ENCODE results near the gene PRRC2B. TPM values are rescaled to one million over a fixed set of nuclear protein-coding genes. Genes with fewer than 3 reads are reported as not detected.
A peak's percentile ranks its signal among the peaks of the same experiment; 100 is the strongest.

The PRRC2B gene
- total and polyA plus RNA-seq, 2 of the 8 experiments (the other 6 are each of a cell fraction or from before 2014, with no cell fraction given): 37.3 to 249 TPM

DNA sequence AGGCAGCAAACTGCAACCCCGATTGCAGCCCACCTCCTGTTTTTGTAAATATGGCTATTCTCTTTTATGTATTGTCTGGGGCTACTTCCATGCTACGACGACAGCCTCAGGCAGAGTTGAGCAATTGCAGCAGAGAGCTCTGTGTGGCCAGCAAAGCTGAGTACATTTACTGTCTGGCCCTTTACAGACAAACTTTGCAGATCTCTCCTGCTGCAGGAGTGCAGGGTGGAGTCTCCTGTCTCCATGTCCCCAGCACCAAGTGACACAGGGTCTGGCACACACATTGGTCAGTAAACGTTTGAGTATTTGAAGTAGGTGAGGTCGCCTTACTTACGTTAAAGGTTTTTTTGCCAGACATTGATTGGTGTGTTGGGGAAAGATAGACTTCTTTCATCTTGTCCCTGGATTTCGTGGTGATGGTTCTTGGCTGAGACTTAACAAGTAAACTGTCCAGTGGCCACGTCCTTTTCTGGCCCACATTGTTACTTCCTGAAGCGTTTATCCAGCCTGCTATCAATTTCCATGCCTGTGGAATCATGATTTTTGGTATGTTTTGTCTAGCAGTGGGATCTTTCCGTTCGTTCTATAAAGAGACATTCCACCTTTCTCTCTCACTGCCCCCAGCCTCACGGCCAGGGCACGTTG is 27.2 kb downstream of the PRRC2B start (continued):
- no peak for TF ChIP-seq RNF2 (IDR thresholded peaks at IDR 0.05; ENCODE audit: borderline replicate concordance, low read depth, low read length, missing control alignments, poor library complexity, severe bottlenecking)
- TF ChIP-seq, protein P1, sequence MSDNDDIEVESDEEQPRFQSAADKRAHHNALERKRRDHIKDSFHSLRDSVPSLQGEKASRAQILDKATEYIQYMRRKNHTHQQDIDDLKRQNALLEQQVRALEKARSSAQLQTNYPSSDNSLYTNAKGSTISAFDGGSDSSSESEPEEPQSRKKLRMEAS (IDR thresholded peaks at IDR 0.05): no peak
- 0 out of 2 replicates have a peak, but pooled peaks have one; percentile 0 for TF ChIP-seq POLR2AphosphoS5 (IDR thresholded peaks at IDR 0.05; ENCODE audit: low read depth, low read length)
- TF ChIP-seq, protein P2, sequence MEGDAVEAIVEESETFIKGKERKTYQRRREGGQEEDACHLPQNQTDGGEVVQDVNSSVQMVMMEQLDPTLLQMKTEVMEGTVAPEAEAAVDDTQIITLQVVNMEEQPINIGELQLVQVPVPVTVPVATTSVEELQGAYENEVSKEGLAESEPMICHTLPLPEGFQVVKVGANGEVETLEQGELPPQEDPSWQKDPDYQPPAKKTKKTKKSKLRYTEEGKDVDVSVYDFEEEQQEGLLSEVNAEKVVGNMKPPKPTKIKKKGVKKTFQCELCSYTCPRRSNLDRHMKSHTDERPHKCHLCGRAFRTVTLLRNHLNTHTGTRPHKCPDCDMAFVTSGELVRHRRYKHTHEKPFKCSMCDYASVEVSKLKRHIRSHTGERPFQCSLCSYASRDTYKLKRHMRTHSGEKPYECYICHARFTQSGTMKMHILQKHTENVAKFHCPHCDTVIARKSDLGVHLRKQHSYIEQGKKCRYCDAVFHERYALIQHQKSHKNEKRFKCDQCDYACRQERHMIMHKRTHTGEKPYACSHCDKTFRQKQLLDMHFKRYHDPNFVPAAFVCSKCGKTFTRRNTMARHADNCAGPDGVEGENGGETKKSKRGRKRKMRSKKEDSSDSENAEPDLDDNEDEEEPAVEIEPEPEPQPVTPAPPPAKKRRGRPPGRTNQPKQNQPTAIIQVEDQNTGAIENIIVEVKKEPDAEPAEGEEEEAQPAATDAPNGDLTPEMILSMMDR (IDR thresholded peaks at IDR 0.05; ENCODE audit: control extremely low read depth in 1 of 3, insufficient read depth in 1 of 3, low read depth in 1 of 3, low read length in 3 of 3): peak in 2 of 3 experiments; percentile 5 to 14; a peak in 1 of 4 replicates

Measured in H1 (cell line).